ENCODE results near the gene CAMSAP1.

CAMSAP1 gene

DNA sequence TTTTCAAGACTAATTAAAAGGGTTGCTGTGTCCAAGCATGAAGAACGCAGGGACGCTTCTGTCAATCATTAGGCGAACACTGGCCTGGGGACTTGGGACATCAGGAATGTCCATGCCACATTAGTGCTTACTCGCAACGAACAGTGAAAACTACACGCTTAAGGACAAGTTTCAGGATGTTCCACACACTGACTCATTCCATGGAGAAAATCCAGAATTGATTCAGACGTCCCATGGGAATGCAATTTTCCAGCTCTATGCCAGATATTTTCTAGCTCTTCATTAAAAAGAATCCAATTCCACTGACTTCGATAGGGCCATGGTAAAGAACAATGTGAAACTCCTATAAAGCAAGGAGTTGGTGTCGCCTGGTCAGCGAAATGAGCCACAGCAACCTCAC lies 98.2 kb downstream of the CAMSAP1 start:
- DNase-seq, result no peak

DNA sequence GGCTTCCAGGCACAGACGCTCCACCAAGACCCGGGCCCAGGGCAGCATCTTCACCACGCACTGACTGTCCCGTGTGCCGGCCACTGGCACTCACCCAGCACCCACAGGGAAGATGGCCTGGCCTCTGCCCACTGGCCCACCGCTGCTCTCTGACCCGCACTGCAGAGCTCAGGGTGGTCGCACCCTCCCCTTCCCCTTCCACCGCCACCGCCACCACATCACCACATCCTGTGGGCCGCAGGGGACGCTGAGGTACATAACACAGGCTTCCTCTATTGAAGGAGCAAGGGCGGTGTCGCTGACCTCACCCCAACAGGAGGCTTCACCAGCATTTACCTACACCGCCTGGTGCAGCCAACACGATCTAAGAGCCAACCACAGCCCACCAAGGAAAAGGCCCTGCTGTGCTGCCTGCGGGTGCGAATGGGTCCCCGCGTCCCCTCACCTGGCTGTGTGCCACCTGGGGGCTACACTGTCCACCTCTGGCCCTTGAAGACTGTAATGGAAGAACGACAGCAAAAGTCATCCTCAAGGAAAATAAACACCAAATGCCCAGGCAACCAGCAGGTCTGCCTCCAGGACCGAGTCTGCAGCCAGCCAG lies 101.8 kb downstream of the CAMSAP1 start:
- DNase-seq, result no peak

DNA sequence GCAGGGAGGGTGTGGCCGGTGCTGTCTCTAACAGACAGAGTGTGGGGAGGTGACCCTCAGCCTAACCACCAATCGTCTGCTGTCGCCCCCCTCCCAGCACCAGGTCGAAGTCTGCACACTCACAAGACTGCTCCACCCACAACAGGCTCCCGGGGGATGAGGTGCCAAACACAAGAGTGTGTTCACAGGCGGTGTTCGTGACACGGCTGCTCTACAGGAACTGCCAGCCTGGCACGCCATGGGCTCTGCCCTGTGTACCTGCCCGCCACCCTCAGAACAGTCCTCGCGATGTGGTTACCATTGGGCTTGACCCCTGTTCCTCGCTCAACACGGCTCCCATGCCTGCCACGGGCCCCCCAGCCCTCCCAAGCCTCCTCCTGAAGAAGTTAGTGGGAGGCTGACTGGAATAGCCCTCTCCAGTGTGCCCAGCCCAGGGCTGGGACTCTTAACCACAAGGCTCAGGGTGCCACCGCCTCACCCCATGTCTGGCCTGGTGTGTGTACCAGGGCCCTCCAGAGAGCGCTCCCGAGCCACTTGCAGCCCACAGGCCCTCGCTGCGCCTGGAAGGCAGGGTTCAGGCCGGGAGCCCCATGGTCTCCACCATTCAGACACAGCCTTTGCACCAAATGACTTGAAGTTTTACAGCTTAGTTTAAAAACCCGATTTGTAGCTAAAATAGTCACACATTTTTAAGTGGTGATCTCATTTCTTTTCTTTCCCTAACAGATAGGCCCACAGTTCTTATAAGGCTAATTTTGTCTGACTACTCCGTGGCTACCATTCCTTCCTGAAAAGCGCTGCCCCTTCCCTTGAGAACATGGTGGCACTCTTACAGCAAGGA lies 102.5 kb downstream of the CAMSAP1 start:
- no peak for DNase-seq

DNA sequence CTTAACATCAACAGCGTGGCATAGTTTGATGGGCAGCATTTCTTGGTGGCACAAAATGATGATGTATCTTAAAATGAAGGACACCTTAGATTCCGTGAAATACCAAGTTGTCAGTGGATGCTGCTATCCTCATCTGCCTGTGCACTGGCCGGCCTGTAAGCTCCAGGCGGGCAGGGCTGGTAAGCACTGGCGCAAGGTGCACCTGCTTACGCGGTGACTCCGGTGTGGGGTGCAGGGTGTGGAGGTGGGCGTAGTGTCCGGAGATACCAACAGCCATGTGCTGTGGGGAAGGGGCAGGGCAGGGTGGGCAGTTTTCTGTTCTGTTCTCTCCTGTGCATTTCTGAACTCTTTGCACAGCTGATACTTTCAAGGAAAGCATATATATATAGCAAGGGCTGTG lies 103.9 kb downstream of the CAMSAP1 start:
- DNase-seq, result no peak

DNA sequence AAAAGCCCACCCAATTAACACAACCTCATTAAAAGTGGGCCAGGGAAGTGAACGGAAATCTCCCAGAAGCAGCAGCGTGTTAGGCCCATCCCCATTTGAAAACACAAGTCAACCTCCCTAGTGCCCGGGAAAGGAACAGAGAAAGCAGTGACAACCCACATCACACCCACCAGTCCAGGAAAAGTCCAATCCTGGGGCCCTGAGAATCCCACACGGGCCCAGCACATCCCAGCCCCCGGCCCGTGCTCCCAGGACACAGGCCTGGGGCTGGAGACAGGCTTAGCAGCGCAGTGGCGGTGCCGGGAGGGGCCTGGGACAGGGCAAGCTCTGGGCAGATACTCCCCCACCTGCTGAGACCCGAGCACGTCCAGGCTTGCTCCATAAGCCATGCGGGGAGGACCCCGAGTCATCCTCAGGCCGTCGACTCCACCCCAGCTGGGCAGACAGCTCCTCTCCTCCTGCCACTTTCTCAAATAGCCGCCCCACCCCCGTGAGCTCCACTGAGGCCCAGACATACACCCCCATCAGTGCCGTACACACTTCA lies 104.4 kb downstream of the CAMSAP1 start:
- DNase-seq, result no peak

DNA sequence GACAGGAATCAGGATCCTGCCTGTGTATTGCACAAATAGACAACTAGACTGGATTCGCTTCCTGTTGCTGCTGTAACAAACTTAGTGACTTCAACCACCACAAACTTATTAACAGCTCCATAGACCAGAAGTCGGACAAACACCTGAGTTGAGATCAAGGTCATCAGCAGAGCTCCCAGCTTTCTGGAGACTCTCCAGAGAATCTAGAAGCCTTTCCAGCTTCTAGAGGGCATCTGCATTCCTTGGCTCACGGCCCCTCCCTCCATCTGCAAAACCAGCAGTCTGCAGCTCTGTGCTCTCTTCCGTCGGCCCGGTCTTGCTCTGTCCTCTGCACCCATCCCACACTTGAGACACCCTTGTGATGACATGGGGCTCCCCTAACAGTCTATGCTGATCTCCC lies 106.3 kb downstream of the CAMSAP1 start:
- no peak for DNase-seq

DNA sequence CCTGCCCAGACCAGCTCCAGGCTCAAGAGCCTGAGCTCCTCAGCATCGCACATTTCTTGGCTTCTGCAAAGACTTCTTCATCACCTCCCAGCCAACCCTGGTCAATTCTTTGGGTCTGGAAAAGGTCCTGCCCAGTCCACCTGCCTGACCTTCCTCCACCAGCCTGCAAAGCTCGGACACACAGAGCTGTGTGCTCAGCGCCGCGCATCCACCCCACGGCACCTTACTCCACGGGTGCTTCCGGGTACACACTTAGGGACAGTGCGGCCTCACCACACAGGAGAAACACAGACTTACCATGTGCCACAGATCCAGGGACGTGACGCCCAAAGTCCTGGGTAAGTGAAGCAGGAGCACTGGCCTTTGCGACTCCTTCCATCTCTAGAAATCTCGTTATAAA lies 108.1 kb downstream of the CAMSAP1 start:
- DNase-seq, result no peak

DNA sequence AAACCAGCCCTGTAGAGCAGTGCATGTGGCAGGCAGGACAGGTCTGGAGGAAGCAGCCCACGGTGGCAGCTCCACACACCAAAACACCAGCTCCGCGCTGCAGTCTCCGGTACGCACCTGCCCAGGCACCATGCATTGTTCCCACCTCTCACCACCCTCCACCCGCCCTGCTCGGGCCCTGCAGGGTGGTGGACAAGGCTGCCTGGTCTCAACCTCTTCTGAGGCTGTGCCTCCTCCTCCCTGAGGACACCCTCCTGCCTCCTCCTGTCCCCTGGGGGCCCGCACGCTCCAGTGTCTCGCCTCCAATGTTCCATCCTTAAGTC lies 109.1 kb downstream of the CAMSAP1 start:
- no peak for DNase-seq

DNA sequence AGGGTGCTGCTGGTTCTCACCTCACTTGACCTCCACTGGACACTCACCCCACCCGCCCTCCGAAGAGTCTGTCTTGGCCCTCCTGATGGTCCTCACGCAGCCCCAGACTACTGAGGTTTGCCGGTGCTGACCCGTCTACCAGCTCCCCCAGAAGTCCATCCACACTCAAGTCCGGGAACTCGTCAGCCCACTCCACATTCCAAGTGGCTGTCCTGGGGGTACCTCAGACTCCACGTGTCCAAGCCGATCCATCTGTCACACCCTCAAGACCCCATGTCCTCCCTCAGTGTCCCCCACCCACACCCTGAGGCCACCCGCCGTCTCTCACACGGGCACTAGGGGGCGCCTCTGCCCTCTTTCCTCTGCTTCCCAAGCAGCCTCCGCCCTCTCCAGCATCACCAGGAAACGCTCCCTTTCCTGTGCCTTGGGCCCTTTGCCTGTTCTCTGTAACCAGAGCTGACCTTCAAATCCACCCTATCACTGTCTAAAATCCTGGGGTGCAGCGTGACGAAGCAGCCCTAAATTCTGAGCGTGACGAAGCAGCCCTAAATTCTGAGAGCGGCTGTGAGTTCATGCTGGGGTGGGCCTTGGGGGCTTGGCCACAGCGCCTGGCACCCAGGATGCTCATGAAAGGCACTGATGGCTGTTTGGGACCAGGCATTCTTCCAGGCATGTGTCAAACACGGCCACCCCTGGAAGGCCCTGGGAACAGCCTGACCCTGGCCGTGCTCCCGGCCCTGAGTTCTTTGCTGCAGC lies 109.7 kb downstream of the CAMSAP1 start:
- no peak for DNase-seq

DNA sequence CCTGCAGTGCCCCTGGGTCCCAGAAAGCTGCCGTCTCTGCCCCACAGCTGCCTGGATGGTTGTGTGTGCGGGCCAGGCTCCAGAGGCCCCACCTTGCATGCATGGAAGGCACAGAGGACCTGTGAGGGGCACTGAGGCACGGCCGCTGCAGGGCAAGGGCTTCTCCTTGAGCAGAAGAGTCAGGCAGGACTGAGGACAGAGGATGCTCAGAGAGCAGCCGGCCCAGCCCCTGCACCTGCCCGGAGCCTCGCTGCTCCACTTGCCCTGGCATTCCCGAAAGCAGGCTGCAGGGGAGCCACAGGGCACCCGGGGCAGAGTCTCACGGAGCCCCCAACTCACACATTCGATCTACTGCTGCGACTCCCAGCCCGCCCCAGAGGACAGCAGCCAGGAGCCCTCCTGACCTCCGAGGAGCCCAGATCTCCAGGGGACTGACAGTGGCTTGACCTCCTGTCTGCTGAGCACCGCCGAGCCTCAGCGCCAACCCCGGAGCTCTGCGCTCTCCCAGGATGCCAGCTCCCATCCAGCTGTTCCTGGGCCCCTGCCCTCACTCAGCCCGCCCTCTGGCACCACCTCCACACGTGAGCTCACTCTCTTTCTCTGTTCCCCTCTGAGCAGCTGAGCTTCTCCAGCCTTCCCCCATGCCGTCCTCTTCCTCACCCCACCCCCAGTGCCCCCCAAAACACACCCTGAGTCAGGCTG lies 110.4 kb downstream of the CAMSAP1 start:
- no peak for DNase-seq

DNA sequence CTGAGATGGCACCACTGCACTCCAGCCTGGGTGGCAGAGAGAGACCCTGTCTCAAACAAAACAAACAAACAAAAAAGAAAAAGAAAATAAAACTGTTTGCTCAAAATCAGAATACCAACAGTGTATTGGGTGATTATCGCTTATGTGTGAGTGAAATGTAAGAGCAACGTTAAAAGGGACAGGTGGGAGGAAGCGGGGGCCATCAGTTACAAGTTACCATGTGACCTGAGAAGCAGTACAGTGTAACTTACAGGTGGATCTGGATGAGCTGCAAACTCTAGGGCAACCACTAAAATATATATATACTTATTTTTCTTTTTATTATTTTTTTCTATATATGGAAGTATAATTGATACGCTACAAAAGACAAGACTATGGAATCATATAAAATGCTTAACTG lies 112.0 kb downstream of the CAMSAP1 start:
- DNase-seq, result no peak

DNA sequence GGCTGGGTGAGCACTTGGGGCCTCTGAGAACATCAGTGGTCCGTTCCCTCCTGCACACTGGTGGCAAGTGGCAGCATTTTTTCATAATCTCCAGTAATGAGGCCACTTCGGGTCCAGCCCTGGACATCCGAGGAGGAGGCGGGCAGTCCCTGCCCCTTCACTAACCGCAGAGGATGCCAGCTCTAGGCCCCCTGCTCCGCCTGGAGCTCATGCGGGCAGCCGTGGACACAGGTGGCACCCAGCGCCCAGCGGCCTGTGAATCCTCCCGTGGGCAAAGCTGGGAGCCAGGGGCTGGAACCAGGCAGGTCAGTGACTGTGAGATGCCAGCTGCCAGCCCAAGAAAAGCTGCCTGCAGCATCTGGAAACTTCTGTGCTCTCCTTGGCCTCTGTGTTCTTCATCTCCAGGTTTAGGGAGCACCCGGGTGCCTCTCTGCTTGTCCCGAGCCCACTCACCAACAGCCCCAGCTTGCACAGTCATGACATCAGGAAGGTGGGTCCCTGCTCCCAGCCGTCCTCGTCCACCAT lies 112.9 kb downstream of the CAMSAP1 start:
- no peak for DNase-seq

DNA sequence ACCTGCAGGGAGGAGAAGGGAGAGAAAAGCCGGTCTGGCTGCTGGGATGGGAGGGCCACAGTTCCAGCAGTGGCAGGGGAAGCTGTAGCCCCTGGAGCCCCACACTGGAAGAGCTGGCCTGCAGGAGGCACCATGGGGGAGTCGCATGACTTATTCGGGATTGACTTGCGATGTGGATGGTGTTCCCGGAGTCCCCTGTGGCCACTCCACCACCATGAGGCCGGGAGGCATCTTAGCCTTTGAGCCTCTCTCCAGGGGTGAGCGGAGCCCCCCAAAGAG lies 113.3 kb downstream of the CAMSAP1 start:
- no peak for DNase-seq

DNA sequence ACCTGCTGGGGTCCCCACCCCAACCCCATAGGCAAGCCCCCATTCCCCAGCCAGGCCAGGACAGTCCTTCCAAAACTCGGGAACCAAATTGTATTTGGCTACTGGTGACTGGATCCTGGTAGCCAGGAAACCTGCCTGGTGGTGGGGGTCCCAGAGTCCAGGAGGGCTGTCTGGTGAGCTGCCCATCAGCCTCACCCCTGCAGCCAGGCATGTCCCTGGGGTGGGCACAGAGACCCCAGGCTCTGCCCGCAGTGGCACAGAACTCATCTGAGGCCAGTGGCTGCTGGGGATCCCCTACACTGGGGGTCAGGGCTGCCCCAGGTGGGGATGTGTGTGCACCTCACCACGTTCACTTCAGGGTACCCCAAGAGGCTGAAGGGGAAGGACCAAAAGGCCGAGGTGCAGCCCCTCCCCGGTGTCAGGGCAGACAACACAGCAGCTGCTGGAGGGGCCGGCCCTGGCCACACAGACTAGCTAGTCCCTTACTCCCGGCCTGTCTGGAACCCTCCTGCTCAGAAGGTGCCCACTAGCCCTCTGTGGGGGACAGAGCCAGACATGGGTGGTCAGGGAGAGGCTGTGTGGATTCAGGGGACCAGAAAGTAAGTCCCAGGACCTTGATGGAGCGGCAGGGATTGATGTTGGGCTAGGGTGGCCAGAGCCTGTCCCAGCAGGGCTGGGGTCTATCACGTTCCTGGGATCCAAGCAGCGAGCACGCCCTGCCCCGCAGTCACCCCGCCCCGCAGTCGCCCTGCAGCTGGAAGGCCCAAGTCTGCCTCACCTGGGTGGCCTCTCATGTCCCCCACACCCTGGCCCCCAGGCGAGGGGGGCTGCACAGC lies 113.9 kb downstream of the CAMSAP1 start:
- DNase-seq, result no peak

DNA sequence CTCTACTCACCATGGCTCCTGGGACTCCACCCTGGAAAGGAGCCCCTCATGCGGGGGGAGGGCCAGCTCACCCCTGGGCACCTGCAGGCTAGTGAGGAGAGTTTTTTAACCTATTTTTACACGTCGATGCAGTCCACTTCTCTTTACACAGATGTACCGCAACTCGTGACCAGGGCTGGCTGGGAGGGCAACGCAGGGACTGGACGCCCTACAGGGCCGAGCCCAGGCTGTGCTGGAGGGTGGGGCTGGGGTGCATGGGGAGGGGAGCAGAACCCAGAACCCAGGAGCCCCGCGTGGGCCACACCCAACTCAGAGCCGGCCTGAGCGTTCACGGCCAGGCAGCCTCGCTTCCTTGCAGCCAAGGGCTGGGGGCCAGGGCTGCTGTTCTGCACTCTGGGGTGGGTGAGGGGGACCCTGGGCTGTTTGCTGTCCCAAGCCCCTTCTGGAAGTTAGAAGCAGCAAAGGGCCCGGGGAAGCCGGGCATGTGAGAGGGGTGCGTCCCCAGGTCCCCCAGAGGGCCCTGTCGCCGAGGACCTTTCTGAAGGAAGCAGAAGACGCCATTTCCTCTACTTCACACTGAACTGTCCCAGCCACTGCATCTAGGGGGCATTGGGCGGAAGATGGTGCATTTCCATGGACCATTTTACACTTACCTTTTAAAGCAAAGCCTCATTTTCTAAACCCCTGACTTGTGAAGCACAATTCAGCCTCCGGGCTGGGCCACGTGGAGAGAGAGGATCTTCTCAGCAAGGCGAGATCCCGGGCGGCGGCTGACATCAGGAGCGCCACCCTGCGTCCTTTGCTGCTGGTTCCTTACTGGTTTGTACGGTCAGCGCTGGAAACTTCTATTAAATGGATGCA lies 114.8 kb downstream of the CAMSAP1 start:
- DNase-seq, result no peak

DNA sequence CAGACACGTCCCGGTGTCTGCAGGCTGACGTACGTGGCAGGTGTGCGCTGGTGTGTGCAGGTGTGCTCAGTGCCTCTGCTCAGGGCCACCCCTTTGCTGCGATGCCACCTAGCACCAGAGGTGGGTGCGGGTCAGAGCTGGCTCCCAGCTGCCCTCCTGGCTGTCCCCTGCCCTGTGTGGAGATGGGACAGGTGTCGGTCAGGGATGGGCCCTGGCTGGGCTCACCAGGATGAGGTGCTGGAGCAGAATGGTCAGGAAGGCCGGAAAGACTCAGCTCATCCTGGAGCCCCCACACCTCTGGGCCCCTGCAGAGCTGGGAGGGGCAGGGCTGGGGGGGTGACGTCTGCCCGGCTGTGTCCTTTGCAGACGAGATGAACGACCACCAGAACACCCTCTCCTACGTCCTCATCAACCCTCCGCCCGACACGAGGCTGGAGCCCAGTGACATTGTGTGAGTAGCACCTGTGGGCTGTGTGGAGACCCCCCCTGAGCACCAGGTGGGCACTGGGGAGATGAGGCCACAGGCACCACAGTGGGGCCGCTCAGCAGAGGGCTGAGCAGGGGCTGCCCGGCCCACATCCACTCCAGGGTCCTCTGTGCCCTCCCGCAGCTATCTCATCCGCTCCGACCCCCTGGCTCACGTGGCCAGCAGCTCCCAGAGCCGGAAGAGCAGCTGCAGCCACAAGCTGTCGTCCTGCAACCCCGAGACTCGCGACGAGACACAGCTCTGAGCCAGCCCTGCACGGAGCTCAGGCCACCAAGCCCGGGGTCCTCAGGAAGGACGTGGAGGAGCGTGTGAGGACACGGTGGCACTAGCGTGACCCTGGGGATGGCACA lies 115.7 kb downstream of the CAMSAP1 start:
- DNase-seq, result no peak

DNA sequence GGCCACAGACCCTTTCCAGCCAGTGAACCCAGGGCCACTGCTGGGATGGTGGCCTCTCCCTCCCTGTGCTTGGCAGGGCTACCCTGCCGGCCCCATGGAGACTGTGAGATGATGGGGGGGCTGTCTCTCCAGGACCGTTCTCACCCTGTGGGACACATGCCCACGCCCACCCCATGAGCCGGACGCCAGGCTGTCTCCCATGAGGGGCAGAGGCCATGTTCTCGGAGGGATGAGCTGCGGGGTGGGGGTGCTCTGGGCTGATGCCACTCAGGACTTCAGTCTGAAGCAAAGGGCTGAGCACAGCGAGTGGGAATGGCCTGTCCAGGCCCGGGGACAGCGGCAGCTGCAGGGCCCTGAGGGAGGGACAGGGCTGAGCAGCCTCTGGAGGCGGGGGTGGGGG lies 116.5 kb downstream of the CAMSAP1 start:
- DNase-seq, result no peak

DNA sequence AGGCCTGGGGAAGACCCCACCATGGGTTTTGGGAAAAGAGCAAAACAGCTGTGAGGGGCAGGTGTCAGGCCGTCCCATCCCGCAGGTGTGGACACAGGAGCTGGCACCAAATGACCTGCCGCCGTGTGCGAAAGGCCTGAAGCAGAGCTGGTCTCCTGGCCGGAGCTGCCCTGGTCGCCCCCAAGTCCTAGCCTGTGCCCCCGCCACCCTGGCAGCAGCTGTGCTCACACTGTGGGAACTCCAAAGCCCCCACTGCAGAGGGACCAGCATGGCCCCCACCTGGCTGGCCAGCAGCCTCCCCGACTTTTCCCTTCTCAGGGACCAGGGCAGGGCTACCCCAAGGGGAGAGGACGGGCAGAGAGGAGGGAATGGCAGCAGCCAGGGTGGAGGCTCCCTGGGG lies 117.0 kb downstream of the CAMSAP1 start:
- no peak for DNase-seq

DNA sequence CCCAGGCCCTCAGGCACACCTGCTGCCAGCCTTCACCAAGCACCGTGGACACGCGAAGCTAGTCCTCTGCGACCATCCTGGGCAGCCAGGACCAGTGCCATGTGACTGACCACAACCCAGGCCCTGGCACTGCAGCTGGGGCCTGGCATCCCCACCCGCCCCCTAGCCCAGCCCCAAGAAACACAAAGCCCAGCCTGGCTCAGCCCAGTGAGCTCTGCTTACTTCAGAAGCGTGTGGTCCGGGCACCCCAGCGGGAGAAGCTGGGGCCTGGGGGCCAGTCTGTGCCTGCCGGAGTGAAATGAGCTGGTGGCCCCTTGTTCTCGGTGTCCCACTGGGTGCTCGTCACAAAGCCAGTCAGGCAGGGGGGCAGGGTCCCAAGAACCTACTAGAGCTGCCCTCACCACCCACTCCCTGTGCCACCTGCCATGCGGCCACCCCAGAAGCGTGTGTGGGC lies 117.5 kb downstream of the CAMSAP1 start:
- DNase-seq, result no peak

DNA sequence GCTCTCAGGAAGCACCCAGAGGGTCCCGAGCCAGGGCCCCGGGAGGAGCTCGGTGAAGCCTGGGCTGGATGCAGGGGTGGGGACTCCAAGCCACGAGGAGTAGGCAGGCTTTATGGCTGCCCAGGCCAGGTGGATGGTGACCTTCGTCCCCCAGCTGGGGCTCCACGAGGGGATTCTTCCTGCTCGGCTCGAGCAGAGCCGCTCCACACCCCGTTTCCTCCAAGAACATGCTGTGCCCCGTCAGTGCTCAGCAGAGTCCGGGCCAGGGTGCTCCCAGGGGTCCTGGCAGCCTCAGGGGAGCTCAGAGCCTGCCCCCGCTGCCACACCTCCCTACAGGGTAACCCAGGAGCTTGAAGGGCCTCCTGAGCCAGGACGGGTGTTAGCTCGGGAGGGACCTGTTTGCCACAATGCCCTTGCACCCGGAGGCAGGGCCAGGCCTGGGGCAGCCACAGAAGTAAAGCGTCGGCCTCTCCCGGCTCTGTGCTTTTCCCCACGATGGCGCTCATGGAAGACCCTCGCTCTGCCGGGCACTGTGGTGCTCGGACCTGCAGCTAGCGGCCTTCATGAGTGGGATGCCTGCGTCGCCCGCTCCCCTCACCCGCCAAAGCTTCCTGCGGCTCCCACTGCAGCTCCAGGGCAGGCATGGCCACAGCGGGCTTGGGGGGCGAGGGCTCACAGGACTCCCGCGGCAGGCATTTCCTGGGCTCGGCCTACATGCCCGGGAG lies 118.6 kb downstream of the CAMSAP1 start:
- DNase-seq, result no peak

All from NCI-H1417 treated with DMSO at 0.1 percent for 48 hours (cell line).